ENCODE measurements around the gene LETM1. TPM values are rescaled to one million over a fixed set of nuclear protein-coding genes. Genes with fewer than 3 reads are reported as not detected.
"Not testable (repeated sequence)": the region's sequence is repeated elsewhere in the genome, so short reads cannot be mapped to it uniquely, and the experiment has no call there.

The LETM1 gene
- total RNA-seq, 1 donor from 2014 or later, result 75.1 TPM

DNA sequence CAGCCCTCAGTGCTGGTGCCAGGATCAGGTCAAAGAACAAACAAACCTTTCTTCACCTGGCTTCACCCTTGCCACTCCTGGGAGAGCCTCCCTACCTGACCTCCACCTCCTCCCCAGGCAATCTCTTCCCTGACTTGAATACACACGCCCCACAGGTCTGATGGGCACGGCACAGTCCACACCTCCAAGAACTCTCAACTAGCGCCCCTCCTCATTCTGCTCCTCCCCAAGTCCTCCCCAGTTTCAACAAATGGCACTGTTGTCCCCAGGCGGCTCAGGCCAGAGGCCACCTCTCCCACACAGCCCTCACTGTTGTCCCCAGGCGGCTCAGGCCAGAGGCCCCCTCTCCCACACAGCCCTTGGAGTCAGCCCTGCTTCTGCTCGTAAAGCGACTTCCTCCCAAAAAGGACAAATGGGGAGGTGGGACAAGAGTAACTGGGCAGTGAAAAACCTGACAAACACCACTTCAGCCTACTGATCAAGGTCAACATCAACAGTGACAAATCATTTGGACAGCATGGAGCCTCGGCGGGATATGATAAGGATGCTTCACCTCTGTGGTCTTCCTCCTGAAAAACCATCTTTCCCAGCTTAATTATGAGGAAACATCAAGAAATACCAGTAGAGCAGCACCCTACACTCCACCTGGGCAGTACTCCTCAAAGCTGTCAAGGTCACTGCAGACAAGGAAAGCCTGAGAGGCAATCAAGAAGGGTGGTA is 2.9 kb downstream of the LETM1 start:
- no peak for DNase-seq (ENCODE audit: low spot score)

DNA sequence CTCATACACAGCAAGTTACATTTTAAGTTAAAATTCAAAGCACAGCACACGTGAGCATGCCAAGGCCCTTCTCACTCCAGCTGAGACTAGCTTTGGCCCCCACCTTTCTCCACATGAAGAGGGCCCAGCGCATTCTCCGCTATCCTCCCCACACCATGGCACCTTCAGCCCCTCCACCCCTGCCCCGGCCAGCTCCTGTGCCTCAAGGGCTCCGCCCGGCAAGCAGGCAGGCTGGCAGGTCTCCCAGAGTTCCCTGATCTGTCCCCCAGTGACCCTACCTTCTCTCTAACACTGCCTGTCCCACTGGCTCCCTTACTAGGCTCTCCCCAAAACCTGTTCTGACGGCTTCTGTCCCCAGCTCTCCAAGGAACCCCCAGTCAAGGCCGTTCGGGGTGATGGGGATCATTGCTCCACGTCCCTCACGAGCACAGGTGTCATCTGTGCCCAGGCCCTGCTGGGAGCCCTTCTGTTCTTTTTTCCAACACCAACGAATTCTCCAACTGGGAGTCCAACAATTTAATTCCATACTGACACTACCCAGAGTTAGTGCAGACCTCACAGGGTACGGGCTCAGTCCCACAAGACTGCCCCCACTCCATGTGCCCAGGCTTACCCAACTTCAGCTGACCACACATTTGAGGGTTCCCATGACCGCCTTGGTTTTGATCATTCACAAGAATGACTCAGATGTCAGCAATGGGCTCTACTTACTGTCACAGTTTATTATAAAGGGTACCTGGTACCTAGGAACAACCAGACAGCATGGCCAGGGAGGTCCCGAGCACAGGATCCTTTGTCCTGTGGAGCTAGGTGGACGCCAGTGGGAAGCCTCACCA is 4.2 kb downstream of the LETM1 start:
- no peak for DNase-seq (ENCODE audit: low spot score)

DNA sequence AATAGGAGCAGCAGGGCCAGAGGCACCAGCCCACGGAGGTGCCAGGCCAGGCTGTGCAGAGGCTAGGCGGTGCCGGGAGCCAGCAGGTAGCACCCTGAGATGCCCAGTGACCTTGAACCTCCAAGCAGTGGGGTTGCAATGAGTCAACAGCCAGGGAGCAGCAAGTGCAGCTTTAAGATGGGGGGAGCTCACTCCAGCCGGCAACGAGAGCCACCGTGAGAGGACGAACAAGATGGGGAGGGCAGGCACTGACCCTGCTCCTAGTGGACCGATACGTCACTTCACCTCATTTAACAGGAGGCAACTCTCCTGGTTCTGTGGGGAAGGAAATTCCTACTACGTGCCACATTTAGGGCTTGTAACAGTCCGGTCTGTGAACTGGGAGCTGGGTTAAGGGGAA is 4.8 kb downstream of the LETM1 start:
- no peak for DNase-seq (ENCODE audit: low spot score)

DNA sequence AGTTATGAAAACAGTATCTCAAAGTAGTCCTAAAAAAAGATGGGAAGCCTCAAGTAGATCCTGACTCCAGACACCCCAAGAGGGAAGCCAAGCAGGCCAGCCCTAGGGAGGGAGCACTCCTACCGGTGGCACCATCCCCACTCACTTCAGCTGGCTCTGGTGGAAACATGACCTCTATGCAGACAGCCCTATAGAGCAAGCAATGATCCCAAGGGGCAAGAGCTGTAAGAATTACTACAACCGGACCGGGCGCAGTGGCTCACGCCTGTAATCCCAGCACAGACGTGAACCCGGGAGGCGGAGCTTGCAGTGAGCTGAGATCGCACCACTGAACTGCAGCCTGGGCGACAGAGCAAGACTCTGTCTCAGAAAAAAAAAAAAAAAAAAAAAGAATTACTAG is 5.7 kb downstream of the LETM1 start:
- DNase-seq (ENCODE audit: low spot score), result no peak

DNA sequence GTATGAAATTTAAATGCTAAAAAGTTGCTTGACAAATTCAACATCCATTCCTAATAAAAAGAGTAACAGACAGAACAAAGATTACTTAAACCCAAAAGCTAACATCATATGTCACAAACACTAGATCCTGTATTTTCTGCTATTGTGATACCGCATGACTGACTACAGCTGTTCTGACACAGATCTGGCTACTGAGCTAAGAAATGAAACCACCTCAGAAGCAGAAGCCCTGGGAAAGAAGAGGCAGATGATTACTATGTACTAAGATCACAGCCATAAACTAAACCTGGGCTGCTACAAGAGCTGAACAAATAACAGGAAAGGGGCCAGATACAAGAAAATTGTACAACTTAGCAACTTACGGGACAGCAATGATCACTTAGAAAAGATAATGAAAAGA is 9.4 kb downstream of the LETM1 start:
- no peak for DNase-seq (ENCODE audit: low spot score)

DNA sequence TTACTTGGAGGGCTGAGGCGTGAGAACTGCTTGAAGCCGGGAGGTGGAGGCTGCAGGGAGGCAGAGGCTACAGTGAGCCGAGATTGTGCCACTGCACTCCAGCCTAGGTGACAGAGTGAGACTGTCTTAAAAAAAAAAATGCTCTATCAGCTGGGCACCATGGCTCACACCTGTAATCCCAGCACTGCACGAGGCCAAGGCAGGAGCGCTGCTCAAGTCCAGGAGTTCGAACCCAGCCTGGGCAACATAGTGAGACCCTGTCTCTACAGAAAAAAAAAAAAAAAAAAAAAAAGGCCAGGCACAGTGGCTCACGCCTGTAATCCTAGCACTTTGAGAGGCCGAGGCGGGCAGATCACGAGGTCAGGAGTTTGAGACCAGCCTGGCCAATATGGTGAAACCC is 11.3 kb downstream of the LETM1 start:
- not testable (repeated sequence) for DNase-seq (ENCODE audit: low spot score)

DNA sequence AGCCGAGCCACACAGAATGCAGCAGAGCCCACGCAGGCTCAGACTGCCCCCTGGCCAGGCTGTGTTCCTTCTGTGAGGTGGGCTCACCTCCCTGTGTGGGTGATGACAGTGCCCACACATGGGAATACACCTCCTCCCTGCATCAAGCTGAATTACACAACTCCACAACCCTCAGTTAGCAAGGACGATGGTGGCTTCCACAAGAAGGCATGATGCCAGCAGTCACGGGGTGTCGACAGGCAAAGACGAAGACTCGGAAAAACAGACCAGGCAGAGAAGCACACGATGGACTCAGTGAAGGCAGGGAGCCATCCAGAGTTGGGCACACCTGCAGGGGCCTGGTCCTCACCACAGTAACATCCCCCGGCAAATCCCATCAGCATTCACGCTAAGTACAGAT is 12.1 kb downstream of the LETM1 start:
- no peak for DNase-seq (ENCODE audit: low spot score)

DNA sequence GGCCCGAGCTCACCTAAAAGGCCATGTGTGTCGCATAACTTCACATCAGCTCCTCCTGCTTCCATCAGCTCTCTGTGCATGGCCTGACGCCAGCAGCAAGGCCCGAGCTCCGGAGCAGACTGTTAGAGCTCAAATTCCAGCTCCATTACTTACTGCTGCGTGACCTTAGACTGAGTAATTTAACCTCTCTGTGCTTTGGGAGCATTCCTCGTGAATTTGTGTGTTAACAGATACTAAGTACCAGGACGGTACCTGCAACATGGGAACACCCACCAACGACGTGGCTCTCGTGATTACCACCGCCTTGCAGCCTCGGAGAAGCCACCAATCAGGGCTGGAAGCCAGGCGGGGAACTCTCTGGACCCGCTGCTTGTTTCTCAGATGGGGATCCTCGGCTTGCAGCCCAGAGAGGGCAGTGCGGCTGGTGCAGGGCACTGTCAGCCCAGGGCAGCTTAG is 12.9 kb downstream of the LETM1 start:
- DNase-seq (ENCODE audit: low spot score), result no peak

DNA sequence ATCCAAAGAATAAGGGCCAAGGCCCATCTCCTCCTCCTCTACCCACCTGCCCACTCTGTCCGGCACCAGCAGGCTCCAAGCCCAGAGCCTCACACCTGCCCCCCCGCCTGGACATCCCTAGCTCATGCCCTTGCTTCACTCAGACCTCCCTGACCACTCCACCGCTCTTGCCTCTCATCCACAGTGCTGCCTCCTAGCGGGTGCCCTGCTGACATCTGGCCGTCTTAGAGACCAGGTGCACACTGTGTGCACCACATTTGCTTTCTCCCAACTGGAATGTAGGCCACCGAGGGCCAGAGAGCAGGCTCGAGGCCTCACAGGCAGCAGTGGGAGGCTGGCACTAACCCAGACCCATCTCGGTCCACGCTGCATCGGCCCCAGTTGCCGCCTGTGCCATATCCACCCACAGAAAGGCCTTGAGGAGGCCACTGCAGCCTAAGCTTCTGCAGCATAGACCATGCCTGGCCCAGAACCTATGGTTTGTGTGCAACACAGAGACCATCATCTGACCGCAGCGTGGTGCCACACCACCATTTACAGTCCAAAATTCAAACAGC is 13.5 kb downstream of the LETM1 start:
- no peak for DNase-seq (ENCODE audit: low spot score)

DNA sequence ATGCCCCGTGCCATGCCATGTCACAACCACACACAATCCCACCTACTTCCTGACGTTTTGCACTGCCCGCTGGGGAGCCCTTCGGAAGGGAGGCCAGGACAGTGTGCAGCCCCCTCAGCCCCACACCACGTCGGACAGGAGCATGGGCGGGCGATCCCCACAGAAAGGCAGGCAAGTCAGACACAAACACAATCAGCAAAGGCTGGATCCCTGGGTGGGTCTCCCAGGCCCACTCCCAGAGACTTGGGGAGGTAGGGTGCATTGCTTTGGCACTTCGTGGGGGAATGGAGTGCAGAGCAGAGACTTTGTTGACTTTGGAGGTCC is 14.1 kb downstream of the LETM1 start:
- no peak for DNase-seq (ENCODE audit: low spot score)

DNA sequence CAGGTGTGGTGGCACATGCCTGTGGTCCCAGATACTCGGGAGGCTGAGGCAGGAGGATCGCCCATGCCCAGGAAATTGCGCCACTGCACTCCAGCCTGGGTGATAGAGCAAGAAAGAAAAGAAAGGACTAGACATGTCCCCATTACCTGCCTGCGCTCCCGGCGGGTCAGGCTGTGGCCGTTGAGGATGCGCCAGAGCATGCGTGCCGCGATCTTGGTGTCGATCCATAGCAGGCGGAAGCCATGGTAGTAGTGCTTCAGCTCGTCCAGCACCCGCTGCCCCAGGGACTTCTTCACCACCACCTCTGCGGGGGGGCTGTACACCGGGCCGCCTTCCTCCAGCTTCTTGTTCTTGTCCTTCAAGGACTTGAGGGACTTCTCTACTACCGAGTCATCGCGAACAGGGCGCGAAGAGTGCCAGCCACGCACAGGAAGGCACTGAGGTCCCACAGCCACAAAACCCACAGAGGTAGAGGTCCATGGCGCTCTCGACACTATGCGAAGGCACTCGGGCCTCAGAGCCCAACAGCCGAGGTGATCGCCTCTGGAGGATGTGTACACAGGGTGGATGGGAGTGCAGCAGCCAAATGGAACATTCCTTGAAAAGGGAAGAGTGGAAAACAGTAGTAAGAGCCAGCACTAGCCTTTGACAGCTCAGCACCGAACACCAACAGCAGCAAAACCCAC is 14.6 kb downstream of the LETM1 start:
- no peak for DNase-seq (ENCODE audit: low spot score)

DNA sequence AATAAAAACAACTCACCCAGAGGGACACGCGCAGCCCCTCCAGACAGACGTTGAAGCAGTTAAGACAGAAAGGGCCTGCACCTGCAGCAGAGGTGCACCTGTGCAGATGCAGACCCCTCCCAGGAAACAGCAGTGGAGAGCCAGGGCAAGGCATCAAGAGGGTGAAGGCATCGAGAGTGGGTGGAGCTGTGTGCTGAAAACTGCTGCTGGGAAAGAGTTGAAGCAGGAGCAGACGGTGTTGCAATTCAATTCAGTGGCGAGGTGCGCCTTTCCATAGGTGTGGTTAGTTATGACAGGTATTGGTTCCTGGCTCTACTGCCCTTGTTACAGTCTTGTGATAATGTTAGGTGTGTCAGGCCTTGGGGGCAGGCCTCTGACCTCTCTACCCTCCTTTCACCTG is 16.7 kb downstream of the LETM1 start:
- no peak for DNase-seq (ENCODE audit: low spot score)

DNA sequence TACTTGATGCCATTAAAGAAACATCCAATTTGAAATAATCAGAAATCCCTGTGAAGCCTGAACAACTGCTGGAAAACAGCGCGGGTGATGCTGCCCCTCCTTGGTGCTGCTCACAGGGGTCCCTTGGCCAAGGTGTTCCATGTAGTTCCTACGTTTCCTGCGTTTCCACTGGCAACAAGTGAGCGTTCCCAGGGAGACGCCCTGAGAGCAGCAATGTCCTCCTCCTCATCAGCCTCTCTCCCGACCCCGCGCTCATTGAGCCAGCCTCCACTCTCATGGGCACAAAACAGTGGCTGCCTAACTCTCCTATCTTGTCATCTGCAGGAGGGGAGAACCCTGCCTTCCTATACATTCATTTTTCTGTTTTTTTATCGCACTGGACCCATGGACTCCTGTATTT is 18.9 kb downstream of the LETM1 start:
- DNase-seq (ENCODE audit: low spot score), result no peak

DNA sequence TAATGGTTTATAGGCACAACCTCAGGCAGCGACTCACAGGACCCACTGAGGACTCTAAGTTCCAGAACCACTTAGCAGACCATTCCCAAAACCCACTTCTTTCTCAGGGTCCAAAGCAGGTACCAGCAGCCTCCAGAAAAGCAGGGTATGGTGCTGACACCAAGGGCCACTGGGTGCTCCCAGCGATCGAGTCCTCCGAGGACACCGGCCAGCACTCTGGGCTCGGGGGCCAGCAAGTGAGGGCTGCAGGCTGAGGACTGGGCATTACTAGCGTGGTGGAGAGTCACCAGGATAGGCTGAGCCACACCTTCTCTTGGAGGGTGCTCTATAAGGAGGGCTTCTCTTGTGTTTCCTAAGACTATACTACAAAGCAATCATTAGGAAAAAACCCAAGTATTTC is 19.3 kb downstream of the LETM1 start:
- no peak for DNase-seq (ENCODE audit: low spot score)

DNA sequence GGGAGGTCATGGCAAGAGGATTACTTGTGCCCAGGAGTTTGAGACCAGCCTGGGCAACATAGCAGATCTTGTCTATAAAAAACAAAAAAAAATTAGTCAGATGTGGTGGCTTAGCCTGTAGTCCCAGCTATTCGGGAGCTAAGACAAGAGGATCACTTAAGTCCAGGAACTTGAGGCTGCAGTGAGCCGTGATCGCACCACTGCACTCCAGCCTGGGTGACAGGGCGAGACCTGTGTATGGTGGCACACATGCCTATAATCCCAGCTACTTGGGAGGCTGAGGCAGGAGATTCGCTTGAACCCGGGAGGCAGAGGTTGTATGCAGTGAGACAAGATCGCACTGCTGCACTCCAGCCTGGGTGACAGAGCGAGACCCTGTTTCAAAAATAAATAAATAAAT is 20.1 kb downstream of the LETM1 start:
- DNase-seq (ENCODE audit: low spot score), result not testable (repeated sequence)

DNA sequence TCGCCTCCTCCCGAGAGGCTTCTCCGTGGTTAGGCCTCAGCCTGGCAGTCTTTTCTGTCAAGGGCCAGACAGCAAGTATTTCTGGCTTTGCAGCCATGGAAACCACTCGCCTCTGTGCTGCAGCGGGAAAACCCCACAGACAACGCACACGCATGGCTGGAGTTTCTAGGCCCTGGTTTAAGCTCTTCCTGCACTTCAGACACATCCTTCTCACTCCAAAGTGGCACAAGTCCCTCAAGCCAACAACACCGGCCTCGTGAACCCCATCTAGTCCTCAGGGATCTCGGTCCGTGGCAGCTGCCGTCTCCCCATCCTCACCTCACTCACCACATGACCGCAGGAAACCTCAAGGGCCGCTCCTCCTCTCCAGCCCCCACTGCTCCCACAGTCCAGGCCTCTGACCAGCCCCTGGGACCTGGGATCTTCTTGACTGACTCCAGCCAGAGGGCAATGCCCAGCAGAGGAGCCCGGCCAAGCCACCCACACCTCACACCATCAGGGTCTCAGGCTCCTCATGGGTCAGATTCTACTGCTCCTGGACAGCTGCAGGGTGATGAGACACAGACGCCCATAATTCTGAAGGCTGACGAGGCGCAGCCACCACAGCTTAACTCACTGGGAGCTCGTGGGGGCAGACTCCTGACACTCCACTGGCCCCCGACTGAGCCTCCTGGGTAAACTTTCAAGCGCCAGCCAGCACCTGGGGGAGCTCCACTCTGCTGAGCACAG is 21.7 kb downstream of the LETM1 start:
- no peak for DNase-seq (ENCODE audit: low spot score)

DNA sequence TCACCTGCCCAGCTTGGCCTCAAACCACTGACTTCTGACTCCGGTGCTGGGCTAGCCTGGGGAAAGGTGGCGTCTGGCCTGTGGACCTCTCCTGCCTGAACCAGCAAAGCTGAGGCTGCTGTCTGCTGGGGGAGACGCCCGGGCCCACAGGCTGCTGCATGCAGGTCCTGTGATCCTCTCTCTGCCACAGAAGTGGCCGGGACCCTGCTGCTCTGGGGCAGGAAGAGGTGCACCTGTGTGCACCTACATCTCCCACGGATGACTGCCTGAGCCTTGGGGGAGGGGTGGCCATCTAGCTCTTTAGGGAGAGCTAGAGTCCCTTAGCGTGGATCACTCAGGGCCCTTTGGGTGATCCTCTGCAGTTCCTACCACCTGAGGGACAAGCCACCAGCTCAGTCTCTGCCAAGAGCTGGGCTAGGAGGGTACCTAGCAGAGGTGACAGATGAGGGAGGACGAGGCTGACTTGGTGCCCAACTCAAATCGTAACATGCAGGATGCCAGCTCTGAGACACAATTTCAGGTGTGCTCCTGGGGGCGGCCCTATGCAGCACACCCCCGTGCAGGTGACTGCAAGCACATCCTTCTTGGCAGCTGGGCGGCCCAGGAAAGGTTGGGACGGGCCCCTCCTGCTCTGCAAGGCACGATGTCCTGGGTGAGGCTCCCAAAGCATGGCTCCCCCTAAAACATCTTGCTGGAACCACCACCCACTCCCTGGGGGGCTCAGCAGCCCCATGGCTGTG is 22.5 kb downstream of the LETM1 start:
- no peak for DNase-seq (ENCODE audit: low spot score)

DNA sequence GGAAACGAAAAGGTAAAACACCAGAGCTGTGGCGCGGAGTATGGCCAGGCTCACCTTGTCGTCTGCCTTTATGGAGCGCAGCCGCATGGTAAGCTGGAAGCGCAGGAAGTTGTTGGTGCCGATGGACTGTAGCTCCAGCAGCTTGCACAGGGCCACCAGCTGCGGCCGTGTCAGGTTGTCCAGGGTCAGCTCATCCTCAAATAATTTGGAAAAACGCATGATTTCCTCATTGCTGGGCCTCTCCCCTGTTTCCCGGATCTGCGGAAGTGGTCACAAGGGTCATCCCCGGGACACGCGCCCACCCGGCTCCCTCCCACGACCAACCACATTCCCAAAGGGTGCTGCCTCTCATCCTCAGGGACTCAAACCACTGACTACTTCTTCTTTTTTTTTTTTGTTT is 23.3 kb downstream of the LETM1 start:
- DNase-seq (ENCODE audit: low spot score), result no peak

DNA sequence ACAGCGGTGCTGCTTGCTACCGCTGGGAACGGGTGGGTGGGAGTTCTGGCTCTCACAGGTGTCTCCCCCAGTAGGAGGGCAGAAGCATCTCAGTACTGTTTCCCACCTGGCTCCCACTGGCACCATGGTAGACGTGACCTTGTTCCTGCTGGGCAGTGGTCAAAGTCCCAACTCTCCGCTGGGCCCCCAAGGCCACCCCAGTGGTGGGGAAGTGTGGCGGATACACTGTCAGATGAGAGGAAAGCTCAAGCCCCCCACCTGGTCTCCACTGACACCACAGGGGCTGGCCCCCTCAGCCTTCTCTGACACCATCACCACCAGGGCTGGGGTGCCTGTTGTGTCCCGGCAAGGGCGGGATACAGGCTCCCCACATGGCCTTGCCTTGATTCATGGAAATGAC is 24.6 kb downstream of the LETM1 start:
- no peak for DNase-seq (ENCODE audit: low spot score)

DNA sequence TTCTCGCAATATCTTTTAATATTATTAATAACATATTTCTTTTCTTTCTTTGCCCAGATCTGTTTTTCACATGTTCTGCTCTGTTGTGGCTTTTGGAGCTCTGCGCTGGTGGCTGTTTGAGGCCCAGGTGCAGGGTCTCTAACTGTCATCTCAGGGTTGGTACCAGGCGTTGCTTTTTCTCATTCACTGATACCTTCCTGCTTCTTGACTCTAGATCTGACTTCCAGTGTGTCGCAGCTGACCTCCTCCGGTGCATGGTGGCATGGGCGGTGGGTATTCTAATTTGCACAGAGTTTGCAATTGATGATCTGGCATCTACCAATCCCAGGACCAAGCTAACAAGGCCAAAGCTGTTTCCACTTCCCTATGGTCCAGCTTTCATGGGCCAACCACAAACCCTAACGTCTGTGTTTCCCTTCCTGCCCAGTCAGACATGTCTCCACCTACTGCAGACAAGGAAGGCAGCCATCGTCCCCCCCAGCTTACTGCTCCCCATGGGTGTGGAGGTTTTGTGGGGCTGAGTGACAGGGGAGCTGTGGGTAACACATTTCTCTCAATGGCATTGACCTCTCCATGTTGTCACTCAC is 25.2 kb downstream of the LETM1 start:
- no peak for DNase-seq (ENCODE audit: low spot score)

All from mesenteric fat pad (tissue), 1 donor.